GM18520 (cell line): ENCODE data around the gene RFXANK.
"Not testable (repeated sequence)": the region's sequence is repeated elsewhere in the genome, so short reads cannot be mapped to it uniquely, and the experiment has no call there.

ENCODE experiments used
- ATAC-seq: cut with Tn5 transposase; IDR thresholded peaks from one replicate; pipeline ENCODE4 v1.9.1; 2021; ENCODE audit not compliant: unreplicated experiment

Gene RFXANK

DNA sequence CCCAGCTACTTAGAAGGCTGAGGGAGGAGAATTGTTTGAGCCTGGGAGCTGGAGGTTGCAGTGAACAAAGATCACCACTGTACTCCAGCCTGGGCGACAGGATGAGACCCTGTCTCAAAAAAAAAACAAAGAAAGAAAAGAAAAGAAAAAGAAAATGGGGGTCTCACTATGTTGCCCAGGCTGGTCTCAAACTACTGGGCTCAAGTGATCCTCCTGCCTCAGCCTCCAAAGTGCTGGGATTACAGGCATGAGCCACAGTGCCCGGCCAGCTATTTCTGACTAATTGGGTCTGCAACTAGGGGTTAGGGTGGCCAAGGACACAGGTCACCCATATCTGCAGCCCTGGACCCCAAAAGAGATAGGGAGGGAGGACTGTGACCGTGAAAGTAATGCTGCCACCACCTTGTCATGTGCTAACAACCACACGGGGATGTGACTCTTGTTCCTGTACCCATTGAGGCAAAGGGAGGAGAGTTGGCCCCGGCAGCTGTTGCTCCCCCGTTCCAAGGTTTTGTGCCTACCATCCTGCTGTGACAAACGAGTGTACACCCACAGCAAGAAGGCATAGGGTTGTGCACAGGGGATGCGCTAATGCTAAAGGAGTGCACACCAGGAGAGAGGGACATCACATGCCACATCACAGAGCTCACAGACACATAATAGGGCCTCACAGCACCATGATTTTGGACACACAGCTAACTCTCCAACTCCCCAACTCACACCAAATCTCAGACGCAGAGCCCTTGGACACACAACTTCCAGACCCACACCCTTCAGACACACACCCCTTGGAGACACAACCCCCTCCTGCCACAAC lies 22.6 kb upstream of the RFXANK start:
- no peak for ATAC-seq

GRCh38 chr19:19170053-19170872 lies 21.8 kb upstream of the RFXANK start, which contains the start of gene MEF2B:
Gene MEF2B, minus strand, starts transcription at chr19:19170263. Its CDS starts 19,528 bp downstream, at chr19:19150735.
- ATAC-seq: peak; percentile 84

DNA sequence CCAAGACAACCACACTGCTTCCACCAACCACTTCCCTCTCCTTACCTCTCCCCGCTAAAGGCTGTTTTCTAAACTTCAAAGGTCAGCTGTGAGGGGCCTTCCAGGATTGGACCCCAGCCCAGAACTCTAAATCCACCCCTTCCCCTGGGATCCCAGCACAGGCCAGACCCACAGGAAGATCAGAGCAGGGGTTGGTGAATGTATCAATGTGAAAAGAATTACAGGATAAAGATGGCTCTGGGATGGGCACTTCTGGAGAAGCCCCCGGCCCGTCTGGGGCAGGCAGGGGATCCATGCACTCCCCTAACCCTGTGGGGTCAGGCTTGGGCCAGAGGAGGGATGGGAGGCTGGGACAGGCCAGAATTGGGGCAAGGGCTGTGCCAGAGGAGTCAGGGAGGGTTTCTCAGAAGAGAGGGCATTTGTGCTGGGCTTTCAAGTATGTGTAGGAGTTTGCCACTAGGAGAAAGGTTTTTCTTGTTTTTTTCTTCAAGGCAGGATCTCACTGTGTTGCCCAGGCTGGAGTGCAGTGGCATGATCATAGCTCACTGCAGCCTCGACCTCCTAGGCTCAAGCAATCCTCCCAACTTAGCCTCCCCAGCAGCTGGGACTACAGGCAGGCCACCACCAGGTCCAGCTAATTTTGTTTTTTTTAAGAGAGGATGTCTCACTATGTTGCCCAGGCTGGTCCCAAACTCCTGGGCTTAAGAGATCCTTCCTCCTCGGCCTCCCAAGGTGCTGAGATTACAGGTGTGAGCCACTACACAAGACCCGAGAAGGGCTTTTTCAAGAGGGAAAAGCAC lies 21.0 kb upstream of the RFXANK start:
- ATAC-seq: no peak

DNA sequence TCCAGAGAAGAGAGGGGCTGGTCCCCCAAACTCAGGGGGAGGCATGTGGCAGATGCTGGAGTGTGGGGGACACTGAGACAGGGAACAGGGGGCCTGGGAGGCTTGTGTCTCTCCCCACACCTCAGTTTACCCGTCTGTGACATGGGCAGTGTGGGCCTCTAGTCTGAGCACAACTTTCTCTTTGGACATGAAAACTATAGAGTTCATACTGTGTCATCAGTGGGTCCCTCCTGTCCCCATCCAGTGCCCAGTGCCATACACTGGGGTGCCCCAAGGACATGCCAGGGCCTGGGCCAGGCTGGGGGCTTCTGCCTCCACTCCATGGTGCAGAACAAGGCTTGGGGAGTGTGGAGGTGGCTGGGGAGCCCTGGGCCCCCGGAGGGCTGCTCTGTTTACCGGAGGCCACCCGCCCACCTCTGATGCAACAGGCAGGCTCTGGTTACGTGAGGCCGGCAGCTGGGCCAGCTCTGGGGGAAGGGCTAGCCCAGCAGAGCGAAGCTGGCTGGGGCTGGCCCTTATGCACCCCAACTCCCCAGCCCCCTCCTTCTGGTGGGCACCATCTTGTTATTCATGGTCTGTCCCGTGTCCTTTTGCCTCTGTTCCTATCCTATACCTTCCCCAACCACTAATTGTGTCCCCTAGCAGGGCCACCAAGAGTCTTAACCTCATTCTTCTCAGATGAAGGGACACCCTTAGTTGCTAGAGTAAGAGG lies 20.1 kb upstream of the RFXANK start:
- ATAC-seq: no peak

DNA sequence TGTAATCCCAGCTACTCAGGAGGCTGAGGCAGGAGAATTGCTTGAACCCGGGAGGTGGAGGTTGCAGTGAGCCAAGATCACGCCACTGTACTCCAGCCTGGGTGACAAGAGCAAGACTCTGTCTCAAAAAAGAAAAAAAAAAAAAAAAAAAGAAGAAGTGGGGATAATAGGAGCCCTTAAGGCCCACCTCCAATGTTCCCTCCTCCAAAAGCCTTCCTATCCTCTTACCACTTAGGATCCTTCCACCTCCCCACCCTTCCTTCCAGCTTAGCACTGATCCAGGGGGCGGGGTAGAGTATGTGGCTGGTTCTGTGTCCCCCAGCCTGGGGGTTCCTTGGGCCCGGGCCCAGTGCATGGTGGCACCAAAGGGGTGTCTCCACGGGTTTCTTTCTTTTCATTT lies 18.8 kb upstream of the RFXANK start:
- not testable (repeated sequence) for ATAC-seq

- no peak for ATAC-seq
Observed at GRCh38 chr19:19176950-19177349, 15.1 kb upstream of the RFXANK start.

- no peak for ATAC-seq
Observed at GRCh38 chr19:19179548-19180441, 12.3 kb upstream of the RFXANK start.

- ATAC-seq: no peak
Observed at GRCh38 chr19:19181488-19181998, 10.5 kb upstream of the RFXANK start.

DNA sequence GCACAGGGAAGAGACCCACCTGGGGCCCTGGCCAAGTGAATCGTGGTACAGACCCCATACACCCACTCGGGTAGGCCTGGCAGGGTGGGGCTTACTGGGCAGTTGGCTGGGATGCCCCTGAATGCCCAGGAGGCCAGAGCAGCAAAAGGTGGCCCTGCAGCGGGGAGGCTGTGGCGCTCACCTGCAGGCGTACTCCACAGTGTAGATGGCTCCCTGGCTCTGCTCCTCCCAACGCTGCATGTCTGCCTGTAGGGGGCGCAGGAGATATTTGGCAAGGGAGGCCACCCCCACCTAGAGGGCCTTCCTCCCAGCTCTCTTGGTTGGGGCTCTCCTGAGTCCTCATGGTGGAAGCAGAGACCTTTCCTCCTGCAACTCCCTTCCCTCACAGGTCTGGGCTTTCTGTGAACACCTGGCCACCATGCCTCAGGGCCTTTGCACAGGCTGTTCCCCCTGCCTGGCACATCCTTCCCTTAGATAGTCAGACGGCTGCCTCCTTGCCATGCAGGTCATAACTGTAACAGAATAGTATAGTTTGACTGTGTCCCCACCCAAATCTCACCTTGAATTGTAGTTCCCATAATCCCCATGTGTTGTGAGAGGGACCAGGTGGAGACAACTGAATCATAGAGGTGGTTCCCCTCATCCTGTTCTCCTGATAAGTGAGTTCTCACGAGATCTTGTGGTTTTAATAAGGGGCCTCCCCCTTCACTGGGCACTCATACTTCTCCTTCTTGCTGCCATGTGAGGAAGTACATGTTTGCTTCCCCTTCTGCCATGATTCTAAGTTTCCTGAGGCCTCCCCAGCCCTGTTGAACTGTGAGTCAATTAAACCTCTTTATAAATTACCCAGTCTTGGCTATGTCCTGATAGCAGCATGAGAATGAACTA lies 6.0 kb upstream of the RFXANK start:
- no peak for ATAC-seq

- no peak for ATAC-seq
Observed at GRCh38 chr19:19186742-19187141, 5.3 kb upstream of the RFXANK start.

GRCh38 chr19:19191768-19192077 lies 335 bp upstream of the RFXANK start:
- no peak for ATAC-seq

GRCh38 chr19:19192910-19193423 lies 909 bp downstream of the RFXANK start:
- no peak for ATAC-seq

DNA sequence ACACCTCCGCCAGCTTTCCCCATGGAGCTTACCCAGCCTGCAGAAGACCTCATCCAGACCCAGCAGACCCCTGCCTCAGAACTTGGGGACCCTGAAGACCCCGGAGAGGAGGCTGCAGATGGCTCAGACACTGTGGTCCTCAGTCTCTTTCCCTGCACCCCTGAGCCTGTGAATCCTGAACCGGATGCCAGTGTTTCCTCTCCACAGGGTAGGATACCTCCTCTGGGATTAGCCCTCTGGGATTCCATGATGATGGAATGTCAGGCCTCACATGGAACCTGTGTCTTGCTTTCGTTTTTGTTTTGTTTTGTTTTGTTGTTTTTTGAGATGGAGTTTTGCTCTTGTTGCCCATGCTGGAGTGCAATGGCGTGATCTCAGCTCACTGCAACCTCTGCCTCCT lies 1.9 kb downstream of the RFXANK start:
- ATAC-seq: no peak

- ATAC-seq: no peak
Observed at GRCh38 chr19:19201697-19202630, 9.9 kb downstream of the RFXANK start.

DNA sequence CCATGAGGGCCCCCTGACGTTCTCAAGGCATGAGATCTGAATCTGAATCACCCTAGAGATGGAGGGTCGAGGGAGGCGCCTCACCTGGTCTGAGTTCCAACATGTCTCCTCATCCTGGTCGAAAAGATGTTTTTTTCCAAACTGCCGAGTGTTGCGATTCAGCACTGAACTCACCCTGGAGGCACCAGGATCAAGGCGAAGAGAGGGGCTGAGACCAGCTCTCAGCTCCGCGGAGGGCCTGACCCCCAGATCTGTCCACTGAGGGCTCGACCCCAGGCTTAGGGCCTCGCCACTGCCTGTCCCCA lies 10.6 kb downstream of the RFXANK start:
- no peak for ATAC-seq

DNA sequence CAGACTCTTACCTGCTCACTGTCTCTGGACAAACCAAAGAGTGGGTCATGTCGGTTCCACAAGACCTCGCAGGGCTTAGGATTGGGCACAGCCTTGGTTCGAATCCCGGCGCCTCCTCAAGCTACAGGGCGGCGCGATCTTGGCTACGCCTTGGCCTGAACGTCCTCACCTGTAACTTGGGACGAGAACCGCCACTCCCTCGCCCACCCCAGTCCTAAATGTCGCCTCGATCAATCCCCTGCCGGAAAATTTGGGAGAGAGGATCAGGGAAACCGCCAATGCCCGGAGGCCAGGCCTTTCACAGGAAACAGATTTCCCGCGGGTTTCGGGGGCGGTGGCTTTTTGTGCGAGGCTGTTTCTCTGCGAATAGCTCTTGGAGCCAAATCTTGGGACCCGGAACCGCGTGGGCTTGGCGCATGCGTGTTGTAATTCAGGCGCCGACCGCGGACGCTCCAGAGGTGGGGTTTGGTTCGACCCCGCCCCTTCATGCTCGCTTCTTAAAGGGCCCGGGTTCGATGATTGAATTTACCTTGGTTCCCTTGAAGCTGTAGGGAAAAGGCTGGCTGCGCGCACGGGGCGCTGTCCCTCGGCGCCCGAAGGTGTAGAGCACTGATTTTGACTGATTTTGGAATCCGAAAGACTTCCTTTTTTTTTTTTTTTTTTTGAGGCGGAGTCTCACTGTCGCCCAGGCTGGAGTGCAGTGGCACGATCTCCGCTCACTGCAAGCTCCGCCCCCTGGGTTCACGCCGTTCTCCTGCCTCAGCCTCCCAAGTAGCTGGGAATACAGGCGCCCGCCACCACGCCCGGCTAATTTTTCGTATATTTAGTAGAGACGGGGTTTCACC lies 11.2 kb downstream of the RFXANK start, which contains the start of gene NR2C2AP:
Gene NR2C2AP (minus strand): TSS at position 403 of the 845 bp plus-strand sequence. CDS start 354 bp downstream, at position 49.
- peak; percentile 69 for ATAC-seq
